ENCODE measurements around the gene PRKD1.

The PRKD1 gene

GRCh38 chr14:29836395-29836794 is 91.3 kb downstream of the PRKD1 start:
- DNase-seq = no peak

- no peak for DNase-seq
Observed at GRCh38 chr14:29832042-29832441, 95.6 kb downstream of the PRKD1 start.

- DNase-seq = no peak
Observed at GRCh38 chr14:29829851-29830250, 97.8 kb downstream of the PRKD1 start.

- no peak for DNase-seq
Observed at GRCh38 chr14:29823816-29824215, 103.8 kb downstream of the PRKD1 start.

- no peak for DNase-seq
Observed at GRCh38 chr14:29822430-29822709, 105.3 kb downstream of the PRKD1 start.

- DNase-seq = no peak
Observed at GRCh38 chr14:29821661-29822429, 105.8 kb downstream of the PRKD1 start.

GRCh38 chr14:29821242-29821641 is 106.4 kb downstream of the PRKD1 start:
- DNase-seq = no peak

GRCh38 chr14:29820785-29821184 is 106.9 kb downstream of the PRKD1 start:
- DNase-seq = no peak

GRCh38 chr14:29817767-29818405 is 109.8 kb downstream of the PRKD1 start:
- DNase-seq = no peak

GRCh38 chr14:29815016-29815674 is 112.5 kb downstream of the PRKD1 start:
- no peak for DNase-seq

GRCh38 chr14:29814156-29815015 is 113.3 kb downstream of the PRKD1 start:
- no peak for DNase-seq

GRCh38 chr14:29810682-29811081 is 117.0 kb downstream of the PRKD1 start:
- DNase-seq = no peak

GRCh38 chr14:29810064-29810463 is 117.6 kb downstream of the PRKD1 start:
- no peak for DNase-seq

GRCh38 chr14:29806124-29806517 is 121.5 kb downstream of the PRKD1 start:
- no peak for DNase-seq

GRCh38 chr14:29805415-29806123 is 122.1 kb downstream of the PRKD1 start:
- DNase-seq = no peak

GRCh38 chr14:29804481-29805266 is 123.0 kb downstream of the PRKD1 start:
- DNase-seq = no peak

GRCh38 chr14:29803045-29803444 is 124.6 kb downstream of the PRKD1 start:
- no peak for DNase-seq

- no peak for DNase-seq
Observed at GRCh38 chr14:29802211-29802610, 125.4 kb downstream of the PRKD1 start.

GRCh38 chr14:29800961-29801360 is 126.7 kb downstream of the PRKD1 start:
- no peak for DNase-seq

GRCh38 chr14:29799464-29800095 is 128.1 kb downstream of the PRKD1 start:
- no peak for DNase-seq

GRCh38 chr14:29798811-29799210 is 128.8 kb downstream of the PRKD1 start:
- DNase-seq = no peak
